Erythroblast (primary cell): ENCODE results near the gene DDAH2.
"Not testable (repeated sequence)": the region's sequence is repeated elsewhere in the genome, so short reads cannot be mapped to it uniquely, and the experiment has no call there.

ENCODE experiments used
- DNase-seq, 2 experiments: peaks; one replicate each; lab custom pipeline; 2025; lab: John Stamatoyannopoulos, UW
- GATA1 ChIP-seq: IDR thresholded peaks from 2 replicates; pipeline ENCODE4 v1.6.1; 2011; ENCODE audit warnings: low read depth, mild to moderate bottlenecking, control low read depth, low read length, moderate library complexity
- POLR2A ChIP-seq: IDR thresholded peaks from 2 replicates; pipeline ENCODE4 v1.6.1; 2011; ENCODE audit warnings: mild to moderate bottlenecking, low read length

The DDAH2 gene

DNA sequence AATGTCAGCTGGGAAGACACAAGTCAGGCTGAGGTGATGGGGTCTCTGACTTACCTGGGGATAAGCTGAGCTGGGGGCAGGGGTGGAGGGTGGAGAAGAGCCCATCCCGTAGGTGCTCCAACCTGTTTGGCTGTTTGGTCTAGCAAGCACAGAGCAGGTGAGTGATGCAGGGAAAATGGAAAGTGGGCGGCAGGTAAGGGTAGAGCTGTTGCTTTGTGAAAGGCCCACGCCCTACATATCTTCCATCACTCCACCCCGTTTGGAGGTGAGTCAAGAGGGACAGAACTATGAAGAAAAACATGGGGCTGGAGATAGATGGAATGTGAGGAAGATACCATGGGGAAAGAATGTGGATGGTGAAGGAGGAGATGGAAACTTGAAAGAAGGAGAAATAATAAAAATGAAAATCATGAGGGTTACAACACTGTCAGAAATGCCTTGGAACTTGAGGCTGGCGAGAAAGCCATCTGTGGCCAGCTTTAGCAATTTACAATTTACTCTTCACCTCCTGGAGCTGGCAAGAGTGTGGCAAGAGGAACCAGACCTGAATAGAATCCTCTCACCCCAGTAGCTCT, 8.8 kb downstream of the DDAH2 start:
- TF ChIP-seq POLR2A (no peak), GATA1 (no peak)
- DNase-seq, result no peak

DNA sequence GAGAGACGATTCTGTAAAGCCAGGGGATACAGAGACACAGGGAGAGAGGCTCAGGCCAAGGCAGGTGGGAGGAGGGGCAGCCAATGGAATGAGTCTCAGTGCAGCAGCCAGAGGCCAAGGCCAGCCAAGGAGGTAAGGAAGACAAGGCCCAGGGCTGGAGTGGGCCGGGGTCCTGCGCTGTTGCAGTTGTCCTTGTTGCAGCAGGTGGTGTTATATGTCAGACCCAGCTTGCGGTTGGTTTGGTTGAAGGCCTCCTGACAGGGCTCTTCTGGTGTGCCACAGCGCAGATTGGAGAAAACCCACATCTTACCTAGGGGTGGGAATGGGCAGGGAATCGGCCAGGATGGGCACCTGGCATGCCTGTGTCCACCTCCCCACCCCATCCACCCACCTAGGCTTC, 10.1 kb downstream of the DDAH2 start:
- no peak for TF ChIP-seq GATA1
- no peak for TF ChIP-seq POLR2A
- DNase-seq, result no peak

DNA sequence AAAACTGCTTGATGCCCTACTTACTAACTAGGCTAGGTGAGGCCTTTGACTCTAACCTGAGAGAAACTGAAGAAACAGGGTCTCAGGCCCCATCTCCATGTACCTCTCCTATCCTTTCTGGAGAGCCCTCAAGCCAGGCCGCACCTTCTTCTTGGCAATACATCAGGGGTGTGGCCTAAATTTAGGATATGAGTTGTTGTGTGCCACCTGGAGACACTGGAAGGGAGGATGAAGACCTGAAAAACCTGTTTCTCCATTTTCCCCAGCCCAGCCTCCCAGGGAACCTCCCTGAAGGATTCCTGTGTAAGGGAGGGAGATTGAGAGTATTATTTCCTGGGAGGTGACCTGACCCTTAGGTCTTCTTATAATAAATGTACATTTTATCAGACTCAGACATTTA, 10.8 kb downstream of the DDAH2 start:
- no peak for DNase-seq
- TF ChIP-seq GATA1 (no peak), POLR2A (no peak)

DNA sequence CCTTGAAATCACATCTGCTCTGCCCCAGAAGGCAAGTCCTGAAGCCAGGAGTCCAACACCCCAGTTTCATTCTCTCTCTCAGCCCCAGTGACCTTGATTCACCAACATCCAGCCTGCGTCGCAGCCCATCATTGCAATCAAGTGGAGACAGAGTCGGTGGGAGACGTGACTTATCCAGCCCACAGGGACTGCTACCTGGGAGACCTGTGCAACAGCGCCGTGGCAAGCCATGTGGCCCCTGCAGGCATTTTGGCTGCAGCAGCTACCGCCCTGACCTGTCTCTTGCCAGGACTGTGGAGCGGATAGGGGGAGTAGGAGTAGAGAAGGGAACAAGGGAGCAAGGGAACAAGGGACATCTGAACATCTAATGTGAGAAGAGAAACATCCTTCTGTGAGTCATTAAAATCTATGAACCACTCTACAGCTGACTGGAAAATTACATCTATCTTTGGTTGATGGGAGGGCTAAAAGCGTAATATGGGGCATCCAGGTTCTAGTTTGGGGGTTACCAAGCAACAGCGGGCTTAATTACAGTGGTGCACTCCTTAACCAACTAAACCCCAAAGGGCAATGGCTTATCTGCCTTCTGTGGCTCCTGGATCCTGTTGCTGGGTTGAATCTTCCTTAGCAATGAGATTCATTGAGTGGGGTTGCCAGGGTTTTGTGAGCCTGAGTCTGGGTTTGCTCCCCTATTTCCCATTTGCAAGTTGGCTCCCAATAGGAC, 11.4 kb downstream of the DDAH2 start:
- DNase-seq, result no peak
- TF ChIP-seq POLR2A, result no peak
- no peak for TF ChIP-seq GATA1

DNA sequence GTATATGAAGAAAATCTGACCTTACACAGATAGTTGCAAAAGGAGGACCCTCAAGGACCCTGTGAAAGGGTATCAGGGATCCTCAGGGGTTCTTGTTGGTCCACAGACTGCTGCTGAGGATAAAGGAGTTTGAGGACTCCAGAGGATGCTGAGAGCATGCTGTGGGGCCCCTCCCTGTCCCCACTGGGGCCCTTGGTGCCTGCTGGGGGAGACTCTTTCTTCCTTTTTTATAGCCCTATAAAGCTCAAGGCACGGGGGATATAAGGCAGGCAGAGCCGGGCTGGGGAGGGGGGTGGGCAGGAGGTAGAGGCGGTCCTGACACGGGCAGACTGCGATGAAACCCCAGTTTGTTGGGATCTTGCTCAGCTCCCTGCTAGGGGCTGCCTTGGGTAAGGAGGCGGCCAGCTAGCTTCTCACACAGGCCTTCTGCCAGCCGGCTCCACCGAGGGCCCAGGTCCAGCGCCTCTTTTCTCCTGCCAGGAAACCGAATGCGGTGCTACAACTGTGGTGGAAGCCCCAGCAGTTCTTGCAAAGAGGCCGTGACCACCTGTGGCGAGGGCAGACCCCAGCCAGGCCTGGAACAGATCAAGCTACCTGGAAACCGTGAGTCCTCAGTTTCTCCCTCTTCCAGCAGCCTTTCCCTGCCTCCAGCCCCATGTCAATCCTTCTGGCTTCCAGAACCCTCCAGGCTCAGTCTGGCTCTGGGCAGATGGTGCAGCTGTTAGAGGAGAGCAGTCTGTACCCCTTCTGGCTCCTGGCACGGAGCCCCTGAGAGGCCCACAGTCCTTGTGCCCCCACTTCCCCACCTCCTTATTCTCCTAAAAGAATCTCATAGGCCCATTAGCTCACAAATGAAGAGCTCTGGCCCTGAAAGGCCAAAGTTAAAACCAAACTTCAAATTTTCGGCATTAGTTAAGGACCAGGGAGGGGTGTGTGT, 13.8 kb downstream of the DDAH2 start, which contains the start of gene LY6G6D:
LY6G6D (plus strand) TSS at position 327 of the 937 bp plus-strand sequence; CDS start at position 335, 8 bp downstream.
- no peak for TF ChIP-seq POLR2A
- DNase-seq, result no peak

DNA sequence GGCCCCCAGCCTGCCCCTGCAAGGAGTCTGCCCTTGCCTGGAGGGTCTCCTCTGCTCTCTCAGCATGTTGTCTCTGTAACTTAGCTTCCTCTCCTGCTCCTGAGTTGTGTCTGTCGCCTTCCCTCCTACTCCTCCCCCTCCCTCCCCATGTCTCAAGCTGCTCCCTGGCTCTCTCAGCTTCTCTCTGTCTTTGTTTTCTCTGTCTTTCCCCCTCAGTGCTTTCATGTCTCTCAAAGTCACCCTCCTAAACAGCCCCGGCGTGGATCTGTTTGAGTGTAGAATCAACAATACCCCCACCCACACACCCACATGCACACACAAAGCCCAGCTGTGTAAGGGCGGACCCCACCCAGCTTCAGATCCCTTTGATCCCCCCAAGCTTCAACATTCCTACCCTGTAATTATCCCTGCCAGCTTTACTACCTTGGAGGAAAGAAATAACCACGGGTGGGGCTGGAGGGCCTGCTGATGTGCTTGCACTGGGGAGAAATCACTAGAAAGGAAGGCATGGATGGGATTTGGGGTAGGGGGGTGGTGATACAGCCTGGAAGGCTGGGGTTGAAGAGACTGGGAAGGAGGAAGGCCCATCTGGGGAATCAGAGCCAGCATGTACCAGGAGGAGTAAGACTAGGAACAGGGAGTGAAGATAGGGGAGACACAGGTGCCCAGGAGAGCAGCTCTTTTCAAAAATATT, 15.0 kb downstream of the DDAH2 start:
- TF ChIP-seq POLR2A, result no peak
- no peak for TF ChIP-seq GATA1
- DNase-seq, result no peak

DNA sequence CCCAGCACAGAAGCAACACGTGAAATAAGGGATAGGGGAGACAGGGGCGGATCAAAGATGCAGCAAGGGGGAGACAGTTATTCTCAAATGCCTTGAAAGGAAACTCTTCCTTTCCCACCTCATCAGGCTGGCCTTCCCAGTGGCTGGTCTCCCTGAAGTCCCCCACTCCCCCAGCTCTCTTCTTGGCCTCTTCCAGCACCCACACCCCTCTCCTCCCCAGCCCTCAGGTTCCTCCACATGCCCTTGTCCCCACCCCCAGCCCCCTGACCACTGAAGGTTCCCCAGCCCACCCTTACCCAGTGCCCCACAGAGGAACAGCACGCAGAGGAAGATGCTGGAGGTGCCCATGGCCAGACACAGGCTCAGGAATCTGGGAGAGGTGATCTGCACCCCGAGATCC, 15.6 kb downstream of the DDAH2 start:
- DNase-seq, result no peak
- no peak for TF ChIP-seq POLR2A
- no peak for TF ChIP-seq GATA1

DNA sequence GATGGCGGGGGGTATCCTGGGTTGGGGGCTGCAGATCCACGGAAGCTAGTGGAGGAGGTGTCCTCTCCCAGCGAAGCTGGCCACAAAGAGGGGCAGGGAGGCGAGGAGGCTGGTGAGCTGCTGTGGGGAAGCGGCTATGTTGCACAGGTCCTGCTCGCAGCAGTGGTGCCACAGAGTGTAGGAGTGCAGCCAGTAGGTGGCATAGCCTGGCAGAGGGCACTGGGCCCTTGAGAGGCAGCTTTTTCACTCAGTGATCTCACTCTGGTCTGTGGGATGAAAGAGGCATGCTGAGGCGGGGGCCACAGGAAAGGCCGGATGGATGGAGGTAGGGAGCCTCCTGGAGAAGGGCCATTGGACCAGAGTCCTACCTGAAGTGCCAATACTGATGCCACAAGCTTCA, 16.8 kb downstream of the DDAH2 start:
- TF ChIP-seq GATA1, result no peak
- TF ChIP-seq POLR2A, result no peak
- no peak for DNase-seq

DNA sequence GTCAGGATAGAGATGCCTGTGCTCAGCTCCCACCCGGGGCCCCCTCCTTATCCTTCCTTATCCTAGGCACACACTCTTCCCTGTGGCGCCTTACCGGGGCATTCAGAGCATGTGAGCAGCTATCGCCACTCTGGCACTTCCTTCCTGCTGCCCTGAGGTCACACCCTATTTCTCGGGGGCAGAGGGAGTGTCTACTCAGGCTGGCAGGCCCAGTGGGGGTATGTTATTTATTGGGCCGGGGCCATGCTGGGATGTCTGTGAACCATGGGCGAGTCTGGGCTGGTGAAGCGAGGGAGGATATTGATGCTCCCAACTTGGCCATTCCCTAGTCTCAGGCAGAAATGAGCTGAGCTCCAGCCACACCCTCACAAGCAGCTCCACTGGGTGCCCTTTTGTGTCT, 17.9 kb downstream of the DDAH2 start:
- TF ChIP-seq POLR2A (peak; percentile 50), GATA1 (no peak)
- DNase-seq, result peak; percentile 45 to 57

DNA sequence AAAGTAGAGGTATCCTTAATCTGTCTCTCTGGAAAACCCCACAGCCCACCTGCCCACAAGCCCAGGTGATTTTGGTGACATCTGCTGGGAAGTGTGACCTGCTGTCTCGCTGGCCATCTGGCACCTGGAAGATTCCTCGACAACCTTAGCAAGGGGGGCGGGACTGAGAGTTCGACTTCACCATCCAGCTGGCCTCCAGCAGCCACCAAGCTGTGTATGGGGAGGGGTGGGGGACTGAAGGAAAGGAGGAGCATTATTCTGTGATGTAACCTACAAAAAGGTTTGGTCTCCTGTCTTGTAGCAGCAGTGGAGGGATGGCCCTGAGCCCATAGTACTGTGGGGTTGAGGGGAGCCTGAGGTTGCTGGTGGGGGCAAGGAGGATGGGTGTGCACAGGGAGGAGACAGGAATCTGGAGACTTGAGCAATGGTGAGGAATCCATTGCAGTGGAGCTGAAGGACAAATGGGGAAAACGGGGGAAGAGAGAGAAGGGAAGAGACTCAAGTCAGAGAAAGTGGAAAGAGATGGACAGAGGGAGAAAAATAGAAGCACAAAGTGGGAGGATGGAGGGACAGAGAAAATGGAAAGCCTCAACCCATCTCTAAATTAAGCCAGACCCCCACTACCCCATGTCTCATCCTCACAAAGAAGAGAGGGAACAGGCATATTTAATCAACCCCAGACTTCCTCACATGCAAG, 18.4 kb downstream of the DDAH2 start:
- no peak for TF ChIP-seq GATA1
- no peak for TF ChIP-seq POLR2A
- no peak for DNase-seq

DNA sequence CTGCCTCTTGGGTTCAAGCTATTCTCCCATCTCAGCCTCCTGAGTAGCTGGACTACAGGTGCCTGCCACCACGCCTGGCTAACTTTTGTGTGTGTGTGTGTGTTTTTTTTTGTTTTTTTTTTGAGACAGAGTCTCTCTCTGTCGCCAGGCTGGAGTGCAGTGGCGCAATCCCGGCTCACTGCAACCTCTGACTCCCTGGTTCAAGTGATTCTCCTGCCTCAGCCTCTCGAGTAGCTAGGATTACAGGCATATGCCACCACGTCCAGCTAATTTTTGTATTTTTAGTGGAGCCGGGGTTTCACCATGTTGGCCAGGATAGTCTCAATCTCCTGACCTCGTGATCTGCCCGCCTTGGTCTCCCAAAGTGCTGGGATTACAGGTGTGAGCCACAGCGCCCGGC, 19.9 kb downstream of the DDAH2 start:
- not testable (repeated sequence) for DNase-seq

DNA sequence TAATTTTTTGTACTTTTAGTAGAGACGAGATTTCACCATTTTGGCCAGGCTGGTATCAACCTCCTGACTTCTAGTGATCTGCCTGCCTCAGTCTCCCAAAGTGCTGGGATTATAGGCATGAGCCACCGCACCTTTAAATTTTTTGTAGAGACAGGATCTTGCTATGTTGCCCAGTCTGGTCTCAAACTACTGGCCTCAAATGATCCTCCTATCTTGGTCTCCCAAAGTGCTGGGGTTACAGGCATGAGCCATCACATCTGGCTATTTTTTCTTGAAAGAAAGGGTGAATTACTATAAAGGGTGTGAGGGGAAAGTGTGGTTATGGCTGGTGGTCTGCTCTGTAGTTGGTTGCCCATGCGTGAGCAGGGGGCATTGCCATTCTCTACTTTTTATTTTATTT, 20.9 kb downstream of the DDAH2 start:
- no peak for TF ChIP-seq POLR2A
- TF ChIP-seq GATA1, result no peak
- DNase-seq, result no peak

DNA sequence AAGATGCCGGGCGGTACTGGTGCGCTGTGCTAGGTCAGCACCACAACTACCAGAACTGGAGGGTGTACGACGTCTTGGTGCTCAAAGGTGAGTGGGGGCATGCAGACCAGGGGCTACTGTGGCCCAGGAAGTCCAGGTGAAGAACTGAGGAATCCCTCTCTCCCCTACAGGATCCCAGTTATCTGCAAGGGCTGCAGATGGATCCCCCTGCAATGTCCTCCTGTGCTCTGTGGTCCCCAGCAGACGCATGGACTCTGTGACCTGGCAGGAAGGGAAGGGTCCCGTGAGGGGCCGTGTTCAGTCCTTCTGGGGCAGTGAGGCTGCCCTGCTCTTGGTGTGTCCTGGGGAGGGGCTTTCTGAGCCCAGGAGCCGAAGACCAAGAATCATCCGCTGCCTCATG, 21.4 kb downstream of the DDAH2 start:
- no peak for TF ChIP-seq GATA1
- no peak for TF ChIP-seq POLR2A
- DNase-seq, result no peak
